SK-N-SH treated with all-trans-retinoic acid at 6 μM for 48 hours (cell line): ENCODE measurements around the gene MAGEA6.

ENCODE experiments used
- ATAC-seq: fragments of 200-7000 bp; cut with Tn5 transposase; 3 replicates; pipeline ENCODE4 v1.9.1; 2020; ENCODE audit warnings: mild to moderate bottlenecking, moderate library complexity
- CREB5 ChIP-seq: fragments of 250-450 bp; sonication (Bioruptor Pico); IDR thresholded peaks from 2 replicates; pipeline ENCODE4 v1.5.1; 2020; ENCODE audit warnings: low read depth, mild to moderate bottlenecking, moderate library complexity
- ESRRG ChIP-seq: fragments of 250-450 bp; sonication (Bioruptor Pico); IDR thresholded peaks from 2 replicates; pipeline ENCODE4 v1.6.1; 2021; ENCODE audit warnings: mild to moderate bottlenecking
- GLIS3 ChIP-seq: fragments of 250-450 bp; sonication (Bioruptor Pico); IDR thresholded peaks from 2 replicates; pipeline ENCODE4 v1.5.0; 2020; ENCODE audit warnings: mild to moderate bottlenecking, moderate library complexity
- RARB ChIP-seq: fragments of 250-450 bp; sonication (Bioruptor Pico); IDR thresholded peaks from 2 replicates; pipeline ENCODE4 v1.8.0; 2021; ENCODE audit warnings: mild to moderate bottlenecking, moderate library complexity
- ZC3H10 ChIP-seq: fragments of 250-450 bp; sonication (Bioruptor Pico); IDR thresholded peaks from 2 replicates; pipeline ENCODE4 v1.5.1; 2021; ENCODE audit warnings: mild to moderate bottlenecking, moderate library complexity
- ZFP3 ChIP-seq: fragments of 250-450 bp; sonication (Bioruptor Pico); IDR thresholded peaks from 2 replicates; pipeline ENCODE4 v1.5.0; 2020; ENCODE audit warnings: mild to moderate bottlenecking, moderate library complexity
- ZNF565 ChIP-seq: fragments of 450-650 bp; formaldehyde crosslinking; conservative IDR thresholded peaks from 2 replicates; pipeline ENCODE4 v1.5.0; 2020; ENCODE audit warnings: low read depth, mild to moderate bottlenecking, moderate library complexity

MAGEA6 gene

GRCh38 chrX:152725409-152725808 is 44.1 kb downstream of the MAGEA6 start:
- TF ChIP-seq GLIS3 (CRISPR knock-in tag): no peak
- TF ChIP-seq RARB: no peak
- no peak for TF ChIP-seq ZNF565 (CRISPR knock-in tag)
- no peak for TF ChIP-seq ESRRG (CRISPR knock-in tag)
- TF ChIP-seq CREB5: no peak
- no peak for TF ChIP-seq ZFP3 (CRISPR knock-in tag)
- TF ChIP-seq ZC3H10 (CRISPR knock-in tag): no peak
- no peak for ATAC-seq
